Stimulated activated naive B cell treated with anti-CD40 and anti-IgM and Interleukin-4, amounts not matched to agents 10 μg/mL and 1 μg/mL and 100 μg/mL, for 72 hours (primary cell): ENCODE data around the gene ZNF423.
"Not testable (repeated sequence)": the region's sequence is repeated elsewhere in the genome, so short reads cannot be mapped to it uniquely, and the experiment has no call there.

ENCODE experiments used
- ATAC-seq, 2 donors: fragments of 150-1000 bp; cut with Tn5 transposase; replicated peaks; 2 replicates each; pipeline ENCODE4 v1.10.0; 2021; ENCODE audit warnings: moderate library complexity in 1 of 2
- DNase-seq: peaks from one replicate; pipeline ENCODE4 v3.0.0; 2021
- H3K27ac Mint-ChIP-seq: one replicate; pipeline ENCODE4 v1.8.0; 2022; ENCODE audit warnings: mild to moderate bottlenecking, mixed read lengths
- H3K27me3 Mint-ChIP-seq, 2 donors: one replicate each; pipeline ENCODE4 v1.8.0; 2022; ENCODE audit warnings: mixed read lengths in 2 of 2
- H3K36me3 Mint-ChIP-seq, 2 donors: one replicate each; pipeline ENCODE4 v1.8.0; 2022; ENCODE audit warnings: mixed read lengths in 2 of 2, mild to moderate bottlenecking in 1 of 2
- H3K4me1 Mint-ChIP-seq, 2 donors: one replicate each; pipeline ENCODE4 v1.8.0; 2022; ENCODE audit warnings: mixed read lengths in 2 of 2, mild to moderate bottlenecking in 1 of 2
- H3K4me3 Mint-ChIP-seq, 2 donors: one replicate each; pipeline ENCODE4 v1.8.0; 2022; ENCODE audit warnings: mild to moderate bottlenecking in 2 of 2, mixed read lengths in 2 of 2, moderate library complexity in 1 of 2
- H3K9me3 Mint-ChIP-seq, 2 donors: one replicate each; pipeline ENCODE4 v1.8.0; 2022; ENCODE audit warnings: mixed read lengths in 2 of 2, mild to moderate bottlenecking in 1 of 2

ZNF423 gene

GRCh38 chr16:49581630-49582298, 274.1 kb downstream of the ZNF423 start:
- H3K4me1 Mint-ChIP-seq: peaks cover 0 to 2% of the 10 kb centered on the region in 2 donors
- H3K36me3 Mint-ChIP-seq: no peaks in the 10 kb centered on the region
- no peak overlapping the region for H3K4me3 Mint-ChIP-seq
- no peak overlapping the region for H3K27ac Mint-ChIP-seq
- DNase-seq (no peak), ATAC-seq (no peak)
- no peaks in the 10 kb centered on the region for H3K27me3 Mint-ChIP-seq
- no peaks in the 10 kb centered on the region for H3K9me3 Mint-ChIP-seq

- Mint-ChIP-seq H3K36me3 (no peaks in the 10 kb centered on the region), H3K4me1 (peaks cover 0 to 2% of the 10 kb centered on the region in 2 donors), H3K9me3 (no peaks in the 10 kb centered on the region), H3K4me3 (no peak overlapping the region), H3K27me3 (no peaks in the 10 kb centered on the region), H3K27ac (no peak overlapping the region)
- DNase-seq: no peak
- ATAC-seq: no peak
Measured at GRCh38 chr16:49580751-49581303, 275.1 kb downstream of the ZNF423 start.

- Mint-ChIP-seq H3K4me3 (no peak overlapping the region), H3K36me3 (no peaks in the 10 kb centered on the region), H3K27ac (no peak overlapping the region), H3K4me1 (peaks cover 12 to 14% of the 10 kb centered on the region in 2 donors), H3K9me3 (no peaks in the 10 kb centered on the region), H3K27me3 (no peaks in the 10 kb centered on the region)
- DNase-seq: no peak
- no peak for ATAC-seq
Measured at GRCh38 chr16:49578435-49579024, 277.4 kb downstream of the ZNF423 start.

GRCh38 chr16:49578018-49578417, 277.9 kb downstream of the ZNF423 start:
- Mint-ChIP-seq H3K4me3 (no peak overlapping the region), H3K9me3 (peaks cover 0 to under 1% of the 10 kb centered on the region in 2 donors), H3K36me3 (no peaks in the 10 kb centered on the region), H3K27ac (no peak overlapping the region), H3K27me3 (no peaks in the 10 kb centered on the region), H3K4me1 (peaks cover 12 to 14% of the 10 kb centered on the region in 2 donors)
- ATAC-seq (no peak), DNase-seq (no peak)

- ATAC-seq: no peak
- Mint-ChIP-seq H3K9me3 (peaks cover 3 to 5% of the 10 kb centered on the region in 2 donors), H3K27me3 (no peaks in the 10 kb centered on the region), H3K4me3 (no peak overlapping the region), H3K4me1 (peaks cover 12 to 14% of the 10 kb centered on the region in 2 donors), H3K27ac (no peak overlapping the region), H3K36me3 (no peaks in the 10 kb centered on the region)
- DNase-seq: no peak
Measured at GRCh38 chr16:49576941-49577340, 279.0 kb downstream of the ZNF423 start.

- no peak for DNase-seq
- Mint-ChIP-seq H3K36me3 (no peaks in the 10 kb centered on the region), H3K27me3 (no peaks in the 10 kb centered on the region), H3K4me1 (peaks cover 12 to 14% of the 10 kb centered on the region in 2 donors), H3K4me3 (no peak overlapping the region), H3K27ac (no peak overlapping the region), H3K9me3 (peaks cover 3 to 5% of the 10 kb centered on the region in 2 donors)
- ATAC-seq: no peak
Measured at GRCh38 chr16:49576173-49576494, 279.8 kb downstream of the ZNF423 start.

- H3K4me3 Mint-ChIP-seq: peak overlapping the region; percentile 30 to 58
- peaks cover 3 to 5% of the 10 kb centered on the region in 2 donors for H3K9me3 Mint-ChIP-seq
- peak overlapping the region; percentile 91 for H3K27ac Mint-ChIP-seq
- H3K4me1 Mint-ChIP-seq: peaks cover 12 to 14% of the 10 kb centered on the region in 2 donors
- H3K36me3 Mint-ChIP-seq: no peaks in the 10 kb centered on the region
- ATAC-seq (peak; percentile 99), DNase-seq (peak; percentile 54)
- H3K27me3 Mint-ChIP-seq: no peaks in the 10 kb centered on the region
Measured at GRCh38 chr16:49575346-49576172, 280.4 kb downstream of the ZNF423 start.

GRCh38 chr16:49574826-49575225, 281.1 kb downstream of the ZNF423 start:
- no peak for ATAC-seq
- H3K27ac Mint-ChIP-seq: peak overlapping the region; percentile 63
- H3K4me1 Mint-ChIP-seq: peaks cover 11 to 14% of the 10 kb centered on the region in 2 donors
- no peaks in the 10 kb centered on the region for H3K36me3 Mint-ChIP-seq
- H3K27me3 Mint-ChIP-seq: no peaks in the 10 kb centered on the region
- no peak for DNase-seq
- H3K4me3 Mint-ChIP-seq: no peak overlapping the region
- H3K9me3 Mint-ChIP-seq: peaks cover 3 to 5% of the 10 kb centered on the region in 2 donors

GRCh38 chr16:49567950-49568349, 288.0 kb downstream of the ZNF423 start:
- no peak overlapping the region for H3K27ac Mint-ChIP-seq
- ATAC-seq: no peak
- H3K4me1 Mint-ChIP-seq: no peaks in the 10 kb centered on the region
- H3K9me3 Mint-ChIP-seq: peaks cover 5 to 7% of the 10 kb centered on the region in 2 donors
- H3K36me3 Mint-ChIP-seq: no peaks in the 10 kb centered on the region
- H3K4me3 Mint-ChIP-seq: no peak overlapping the region
- DNase-seq: no peak
- no peaks in the 10 kb centered on the region for H3K27me3 Mint-ChIP-seq

GRCh38 chr16:49566432-49566831, 289.5 kb downstream of the ZNF423 start:
- ATAC-seq (no peak), DNase-seq (no peak)
- Mint-ChIP-seq H3K4me3 (no peak overlapping the region), H3K27ac (no peak overlapping the region), H3K4me1 (no peaks in the 10 kb centered on the region), H3K27me3 (no peaks in the 10 kb centered on the region), H3K36me3 (no peaks in the 10 kb centered on the region), H3K9me3 (peaks cover 0 to 7% of the 10 kb centered on the region in 2 donors)

GRCh38 chr16:49564496-49565229, 291.2 kb downstream of the ZNF423 start:
- no peak for DNase-seq
- Mint-ChIP-seq H3K27me3 (no peaks in the 10 kb centered on the region), H3K4me3 (no peak overlapping the region), H3K36me3 (no peaks in the 10 kb centered on the region), H3K9me3 (peaks cover 0 to 7% of the 10 kb centered on the region in 2 donors), H3K4me1 (no peaks in the 10 kb centered on the region), H3K27ac (no peak overlapping the region)
- no peak for ATAC-seq

GRCh38 chr16:49563666-49564065, 292.2 kb downstream of the ZNF423 start:
- Mint-ChIP-seq H3K27ac (no peak overlapping the region), H3K27me3 (no peaks in the 10 kb centered on the region), H3K4me3 (no peak overlapping the region), H3K36me3 (no peaks in the 10 kb centered on the region), H3K4me1 (no peaks in the 10 kb centered on the region), H3K9me3 (peaks cover 0 to 7% of the 10 kb centered on the region in 2 donors)
- DNase-seq: no peak
- ATAC-seq: no peak

GRCh38 chr16:49562894-49563293, 293.0 kb downstream of the ZNF423 start:
- ATAC-seq, H3K4me1 Mint-ChIP-seq, DNase-seq, H3K27ac Mint-ChIP-seq, H3K9me3 Mint-ChIP-seq, H3K4me3 Mint-ChIP-seq, H3K27me3 Mint-ChIP-seq, H3K36me3 Mint-ChIP-seq: not testable (repeated sequence)

GRCh38 chr16:49562228-49562627, 293.7 kb downstream of the ZNF423 start:
- Mint-ChIP-seq H3K4me3 (no peak overlapping the region), H3K36me3 (no peaks in the 10 kb centered on the region), H3K9me3 (peaks cover 0 to 4% of the 10 kb centered on the region in 2 donors), H3K27me3 (no peaks in the 10 kb centered on the region), H3K27ac (no peak overlapping the region), H3K4me1 (no peaks in the 10 kb centered on the region)
- no peak for ATAC-seq
- no peak for DNase-seq
